HEK293 (cell line): ENCODE data around the gene FSTL4.

Experiments
- BCL11A ChIP-seq: fragments of 450-650 bp; formaldehyde crosslinking; IDR thresholded peaks from 2 replicates; pipeline ENCODE4 v1.5.1; 2016; ENCODE audit warnings: low read depth, missing biosample characterization, missing genetic modification characterization
- CTCF ChIP-seq: fragments of 450-650 bp; formaldehyde crosslinking; IDR thresholded peaks from 2 replicates; pipeline ENCODE4 v1.5.1; 2016; ENCODE audit warnings: missing biosample characterization, missing genetic modification characterization
- IKZF3 ChIP-seq: fragments of 450-650 bp; IDR thresholded peaks from 2 replicates; pipeline ENCODE4 v1.5.0; 2018; ENCODE audit warnings: missing biosample characterization, mild to moderate bottlenecking, missing genetic modification characterization, moderate library complexity
- KLF9 ChIP-seq: fragments of 450-650 bp; formaldehyde crosslinking; IDR thresholded peaks from 2 replicates; pipeline ENCODE4 v1.5.1; 2016; ENCODE audit warnings: missing biosample characterization, missing genetic modification characterization, low read depth
- OSR2 ChIP-seq: fragments of 450-650 bp; formaldehyde crosslinking; IDR thresholded peaks from 2 replicates; pipeline ENCODE4 v1.5.1; 2016; ENCODE audit warnings: missing biosample characterization, missing genetic modification characterization
- SP2 ChIP-seq: fragments of 450-650 bp; formaldehyde crosslinking; IDR thresholded peaks from 2 replicates; pipeline ENCODE4 v1.5.1; 2016; ENCODE audit warnings: missing biosample characterization, missing genetic modification characterization
- YY1 ChIP-seq: fragments of 450-650 bp; formaldehyde crosslinking; IDR thresholded peaks from 2 replicates; pipeline ENCODE4 v1.5.1; 2018; ENCODE audit warnings: missing biosample characterization, missing genetic modification characterization
- ZEB2 ChIP-seq: fragments of 450-650 bp; formaldehyde crosslinking; IDR thresholded peaks from 2 replicates; pipeline ENCODE4 v1.5.1; 2016; ENCODE audit warnings: missing biosample characterization, missing genetic modification characterization
- ZNF202 ChIP-seq: fragments of 450-650 bp; formaldehyde crosslinking; IDR thresholded peaks from 2 replicates; pipeline ENCODE4 v1.5.1; 2016; ENCODE audit warnings: missing biosample characterization, missing genetic modification characterization, borderline replicate concordance
- ZNF561 ChIP-seq: fragments of 450-650 bp; IDR thresholded peaks from 2 replicates; pipeline ENCODE4 v1.5.1; 2018; ENCODE audit warnings: missing biosample characterization, missing genetic modification characterization, borderline replicate concordance
- TF ChIP-seq, protein P1 (sequence below): fragments of 450-650 bp; formaldehyde crosslinking; IDR thresholded peaks from 2 replicates; pipeline ENCODE4 v1.5.1; 2016; ENCODE audit warnings: missing biosample characterization, missing genetic modification characterization, borderline replicate concordance
- TF ChIP-seq, protein P2 (sequence below): fragments of 450-650 bp; formaldehyde crosslinking; conservative IDR thresholded peaks from 2 replicates; pipeline ENCODE4 v1.5.1; 2016; ENCODE audit warnings: low read depth, missing biosample characterization, missing genetic modification characterization
- TF ChIP-seq, protein P3 (sequence below): fragments of 450-650 bp; formaldehyde crosslinking; IDR thresholded peaks from 2 replicates; pipeline ENCODE4 v1.5.1; 2016; ENCODE audit warnings: missing biosample characterization, missing genetic modification characterization, low read depth

DNA sequence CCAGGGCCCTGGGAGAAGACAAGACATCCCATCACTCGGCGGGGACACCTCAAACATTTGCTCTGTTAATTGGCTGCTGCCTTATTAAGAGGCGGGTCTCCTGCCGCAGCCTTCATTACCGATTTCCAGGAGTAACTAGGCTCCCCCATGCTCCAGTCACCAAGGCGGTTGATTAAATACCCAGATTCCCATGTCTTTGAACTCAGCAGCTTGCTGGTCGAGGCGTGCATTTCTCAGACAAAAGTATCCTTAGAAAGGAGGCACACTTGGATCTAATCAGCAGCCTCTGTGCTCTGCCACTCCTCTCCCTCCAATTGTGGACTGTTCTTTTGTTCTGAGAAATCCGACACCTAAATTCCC is 228.8 kb downstream of the FSTL4 start:
- TF ChIP-seq OSR2 = no peak
- TF ChIP-seq ZEB2 (tag by site-specific recombination) = no peak
- no peak for TF ChIP-seq CTCF (tag by site-specific recombination)
- TF ChIP-seq ZNF561 (tag by site-specific recombination) = no peak
- TF ChIP-seq KLF9 = no peak
- TF ChIP-seq YY1 (tag by site-specific recombination) = no peak
- TF ChIP-seq BCL11A (tag by site-specific recombination) = no peak
- TF ChIP-seq, protein P1, sequence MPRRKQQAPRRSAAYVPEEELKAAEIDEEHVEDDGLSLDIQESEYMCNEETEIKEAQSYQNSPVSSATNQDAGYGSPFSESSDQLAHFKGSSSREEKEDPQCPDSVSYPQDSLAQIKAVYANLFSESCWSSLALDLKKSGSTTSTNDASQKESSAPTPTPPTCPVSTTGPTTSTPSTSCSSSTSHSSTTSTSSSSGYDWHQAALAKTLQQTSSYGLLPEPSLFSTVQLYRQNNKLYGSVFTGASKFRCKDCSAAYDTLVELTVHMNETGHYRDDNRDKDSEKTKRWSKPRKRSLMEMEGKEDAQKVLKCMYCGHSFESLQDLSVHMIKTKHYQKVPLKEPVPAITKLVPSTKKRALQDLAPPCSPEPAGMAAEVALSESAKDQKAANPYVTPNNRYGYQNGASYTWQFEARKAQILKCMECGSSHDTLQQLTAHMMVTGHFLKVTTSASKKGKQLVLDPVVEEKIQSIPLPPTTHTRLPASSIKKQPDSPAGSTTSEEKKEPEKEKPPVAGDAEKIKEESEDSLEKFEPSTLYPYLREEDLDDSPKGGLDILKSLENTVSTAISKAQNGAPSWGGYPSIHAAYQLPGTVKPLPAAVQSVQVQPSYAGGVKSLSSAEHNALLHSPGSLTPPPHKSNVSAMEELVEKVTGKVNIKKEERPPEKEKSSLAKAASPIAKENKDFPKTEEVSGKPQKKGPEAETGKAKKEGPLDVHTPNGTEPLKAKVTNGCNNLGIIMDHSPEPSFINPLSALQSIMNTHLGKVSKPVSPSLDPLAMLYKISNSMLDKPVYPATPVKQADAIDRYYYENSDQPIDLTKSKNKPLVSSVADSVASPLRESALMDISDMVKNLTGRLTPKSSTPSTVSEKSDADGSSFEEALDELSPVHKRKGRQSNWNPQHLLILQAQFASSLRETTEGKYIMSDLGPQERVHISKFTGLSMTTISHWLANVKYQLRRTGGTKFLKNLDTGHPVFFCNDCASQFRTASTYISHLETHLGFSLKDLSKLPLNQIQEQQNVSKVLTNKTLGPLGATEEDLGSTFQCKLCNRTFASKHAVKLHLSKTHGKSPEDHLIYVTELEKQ (tag by site-specific recombination) = no peak
- TF ChIP-seq, protein P2, sequence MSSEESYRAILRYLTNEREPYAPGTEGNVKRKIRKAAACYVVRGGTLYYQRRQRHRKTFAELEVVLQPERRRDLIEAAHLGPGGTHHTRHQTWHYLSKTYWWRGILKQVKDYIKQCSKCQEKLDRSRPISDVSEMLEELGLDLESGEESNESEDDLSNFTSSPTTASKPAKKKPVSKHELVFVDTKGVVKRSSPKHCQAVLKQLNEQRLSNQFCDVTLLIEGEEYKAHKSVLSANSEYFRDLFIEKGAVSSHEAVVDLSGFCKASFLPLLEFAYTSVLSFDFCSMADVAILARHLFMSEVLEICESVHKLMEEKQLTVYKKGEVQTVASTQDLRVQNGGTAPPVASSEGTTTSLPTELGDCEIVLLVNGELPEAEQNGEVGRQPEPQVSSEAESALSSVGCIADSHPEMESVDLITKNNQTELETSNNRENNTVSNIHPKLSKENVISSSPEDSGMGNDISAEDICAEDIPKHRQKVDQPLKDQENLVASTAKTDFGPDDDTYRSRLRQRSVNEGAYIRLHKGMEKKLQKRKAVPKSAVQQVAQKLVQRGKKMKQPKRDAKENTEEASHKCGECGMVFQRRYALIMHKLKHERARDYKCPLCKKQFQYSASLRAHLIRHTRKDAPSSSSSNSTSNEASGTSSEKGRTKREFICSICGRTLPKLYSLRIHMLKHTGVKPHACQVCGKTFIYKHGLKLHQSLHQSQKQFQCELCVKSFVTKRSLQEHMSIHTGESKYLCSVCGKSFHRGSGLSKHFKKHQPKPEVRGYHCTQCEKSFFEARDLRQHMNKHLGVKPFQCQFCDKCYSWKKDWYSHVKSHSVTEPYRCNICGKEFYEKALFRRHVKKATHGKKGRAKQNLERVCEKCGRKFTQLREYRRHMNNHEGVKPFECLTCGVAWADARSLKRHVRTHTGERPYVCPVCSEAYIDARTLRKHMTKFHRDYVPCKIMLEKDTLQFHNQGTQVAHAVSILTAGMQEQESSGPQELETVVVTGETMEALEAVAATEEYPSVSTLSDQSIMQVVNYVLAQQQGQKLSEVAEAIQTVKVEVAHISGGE (tag by site-specific recombination) = no peak
- TF ChIP-seq IKZF3 (tag by site-specific recombination) = no peak
- TF ChIP-seq, protein P3, sequence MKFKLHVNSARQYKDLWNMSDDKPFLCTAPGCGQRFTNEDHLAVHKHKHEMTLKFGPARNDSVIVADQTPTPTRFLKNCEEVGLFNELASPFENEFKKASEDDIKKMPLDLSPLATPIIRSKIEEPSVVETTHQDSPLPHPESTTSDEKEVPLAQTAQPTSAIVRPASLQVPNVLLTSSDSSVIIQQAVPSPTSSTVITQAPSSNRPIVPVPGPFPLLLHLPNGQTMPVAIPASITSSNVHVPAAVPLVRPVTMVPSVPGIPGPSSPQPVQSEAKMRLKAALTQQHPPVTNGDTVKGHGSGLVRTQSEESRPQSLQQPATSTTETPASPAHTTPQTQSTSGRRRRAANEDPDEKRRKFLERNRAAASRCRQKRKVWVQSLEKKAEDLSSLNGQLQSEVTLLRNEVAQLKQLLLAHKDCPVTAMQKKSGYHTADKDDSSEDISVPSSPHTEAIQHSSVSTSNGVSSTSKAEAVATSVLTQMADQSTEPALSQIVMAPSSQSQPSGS (tag by site-specific recombination) = no peak
- no peak for TF ChIP-seq SP2 (tag by site-specific recombination)
- no peak for TF ChIP-seq ZNF202 (tag by site-specific recombination)
